RWPE1 (cell line): ENCODE results near the gene SLIT1.

ENCODE experiments used
- CTCF ChIA-PET: fragments of 350-600 bp; sonication (Branson Sonifier 250); formaldehyde crosslinking; extraction: SDS; loops from one replicate; lab custom pipeline; 2021; lab: Yijun Ruan, JAX
- POLR2A ChIA-PET: fragments of 400-600 bp; formaldehyde crosslinking; extraction: SDS; loops from one replicate; lab custom pipeline; 2020; ENCODE audit warnings: antibody characterized with exemption; ENCODE audit not compliant: low non-redundant PET; lab: Yijun Ruan, JAX
- DNase-seq: peaks from one replicate; pipeline ENCODE4 v3.0.0; 2012; ENCODE audit warnings: low spot score
- H3K27ac ChIP-seq: fragments of 450-650 bp; 2 replicates; pipeline ENCODE4 v1.5.1; 2017
- TF ChIP-seq, protein P1 (sequence below): fragments of 450-650 bp; conservative IDR thresholded peaks from 2 replicates; pipeline ENCODE4 v1.5.1; 2017; ENCODE audit warnings: low read depth, mild to moderate bottlenecking

The SLIT1 gene

DNA sequence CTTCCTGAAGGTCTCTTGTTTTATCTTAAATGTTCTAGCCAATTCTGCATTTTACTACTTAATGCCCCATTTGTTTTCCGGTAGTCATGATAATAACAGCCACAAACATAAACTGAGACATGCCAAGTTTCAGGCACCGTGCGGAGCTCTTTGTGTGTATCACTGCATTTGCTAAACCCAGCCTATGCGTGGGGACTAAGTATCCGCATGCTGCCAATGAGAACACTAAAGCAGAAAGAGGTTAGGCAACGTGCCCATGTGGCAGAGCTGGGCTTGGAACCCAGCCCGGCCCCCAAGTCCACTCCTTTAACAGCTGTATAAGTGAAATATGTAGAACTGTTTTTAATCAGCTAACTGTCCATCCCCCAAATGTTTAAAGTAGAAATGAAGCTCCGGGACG lies 54.1 kb downstream of the SLIT1 start:
- H3K27ac ChIP-seq: no peak overlapping the region
- DNase-seq: no peak
- TF ChIP-seq, protein P1, sequence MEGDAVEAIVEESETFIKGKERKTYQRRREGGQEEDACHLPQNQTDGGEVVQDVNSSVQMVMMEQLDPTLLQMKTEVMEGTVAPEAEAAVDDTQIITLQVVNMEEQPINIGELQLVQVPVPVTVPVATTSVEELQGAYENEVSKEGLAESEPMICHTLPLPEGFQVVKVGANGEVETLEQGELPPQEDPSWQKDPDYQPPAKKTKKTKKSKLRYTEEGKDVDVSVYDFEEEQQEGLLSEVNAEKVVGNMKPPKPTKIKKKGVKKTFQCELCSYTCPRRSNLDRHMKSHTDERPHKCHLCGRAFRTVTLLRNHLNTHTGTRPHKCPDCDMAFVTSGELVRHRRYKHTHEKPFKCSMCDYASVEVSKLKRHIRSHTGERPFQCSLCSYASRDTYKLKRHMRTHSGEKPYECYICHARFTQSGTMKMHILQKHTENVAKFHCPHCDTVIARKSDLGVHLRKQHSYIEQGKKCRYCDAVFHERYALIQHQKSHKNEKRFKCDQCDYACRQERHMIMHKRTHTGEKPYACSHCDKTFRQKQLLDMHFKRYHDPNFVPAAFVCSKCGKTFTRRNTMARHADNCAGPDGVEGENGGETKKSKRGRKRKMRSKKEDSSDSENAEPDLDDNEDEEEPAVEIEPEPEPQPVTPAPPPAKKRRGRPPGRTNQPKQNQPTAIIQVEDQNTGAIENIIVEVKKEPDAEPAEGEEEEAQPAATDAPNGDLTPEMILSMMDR: no peak
- POLR2A ChIA-PET: no interaction called here
- CTCF ChIA-PET: interaction anchor here (0.7 to 1.5 kb wide), 3 partner anchors 28 to 812 kb away, joined by 3 to 4 read pairs (median 3); no protein-coding TSS in a partner anchor

DNA sequence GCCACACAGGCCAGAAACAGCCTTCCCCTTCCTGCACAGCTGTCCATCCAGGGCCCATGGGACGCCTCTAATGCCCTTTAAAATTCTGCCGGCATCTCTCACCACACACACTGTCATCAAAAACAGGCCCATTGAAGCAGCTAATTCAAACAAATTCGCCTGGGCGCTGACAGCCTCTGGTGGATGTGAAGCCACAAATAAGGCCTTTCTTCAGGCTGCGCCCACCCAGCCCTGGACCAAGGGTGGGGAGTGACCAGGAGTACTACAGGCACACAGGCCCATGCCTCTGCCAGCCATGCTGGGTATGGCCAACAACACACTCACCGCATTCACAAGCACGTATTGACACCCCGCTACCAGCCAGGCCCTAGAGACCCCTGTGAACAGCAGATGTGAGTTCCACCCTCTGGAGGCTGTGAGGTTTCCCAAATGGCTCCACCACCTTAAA lies 54.6 kb downstream of the SLIT1 start:
- POLR2A ChIA-PET: no interaction called here
- CTCF ChIA-PET: interaction anchor here (1.0 to 1.5 kb wide), 2 partner anchors 28 to 59 kb away, joined by 3 to 4 read pairs; no protein-coding TSS in a partner anchor
- no peak for DNase-seq
- TF ChIP-seq, protein P1: no peak
- H3K27ac ChIP-seq: no peak overlapping the region

DNA sequence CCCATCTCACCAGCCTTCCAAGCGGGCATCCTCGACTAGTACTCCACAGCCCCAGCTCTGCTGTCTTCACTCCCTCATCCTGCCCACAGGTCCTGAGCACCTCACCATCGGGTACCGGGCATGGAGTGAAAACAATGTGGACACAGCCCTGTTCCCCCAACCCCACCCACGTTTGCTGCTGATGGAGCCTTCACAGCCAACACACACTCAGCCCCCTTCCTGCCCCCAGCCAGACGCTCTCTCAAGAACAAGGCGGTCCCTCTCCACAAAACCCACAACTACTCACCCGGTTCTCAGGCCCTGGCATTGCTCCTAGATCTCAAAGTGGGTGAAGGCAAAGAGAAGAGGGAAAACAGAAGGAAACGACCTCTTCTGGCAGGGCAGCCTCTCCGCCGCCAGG lies 56.1 kb downstream of the SLIT1 start:
- ChIA-PET POLR2A (interaction anchor here (0.6 kb wide), 1 partner anchor 9 kb away, joined by 3 read pairs; no protein-coding TSS in a partner anchor), CTCF (no interaction called here)
- DNase-seq: no peak
- TF ChIP-seq, protein P1: no peak
- H3K27ac ChIP-seq: no peak overlapping the region

DNA sequence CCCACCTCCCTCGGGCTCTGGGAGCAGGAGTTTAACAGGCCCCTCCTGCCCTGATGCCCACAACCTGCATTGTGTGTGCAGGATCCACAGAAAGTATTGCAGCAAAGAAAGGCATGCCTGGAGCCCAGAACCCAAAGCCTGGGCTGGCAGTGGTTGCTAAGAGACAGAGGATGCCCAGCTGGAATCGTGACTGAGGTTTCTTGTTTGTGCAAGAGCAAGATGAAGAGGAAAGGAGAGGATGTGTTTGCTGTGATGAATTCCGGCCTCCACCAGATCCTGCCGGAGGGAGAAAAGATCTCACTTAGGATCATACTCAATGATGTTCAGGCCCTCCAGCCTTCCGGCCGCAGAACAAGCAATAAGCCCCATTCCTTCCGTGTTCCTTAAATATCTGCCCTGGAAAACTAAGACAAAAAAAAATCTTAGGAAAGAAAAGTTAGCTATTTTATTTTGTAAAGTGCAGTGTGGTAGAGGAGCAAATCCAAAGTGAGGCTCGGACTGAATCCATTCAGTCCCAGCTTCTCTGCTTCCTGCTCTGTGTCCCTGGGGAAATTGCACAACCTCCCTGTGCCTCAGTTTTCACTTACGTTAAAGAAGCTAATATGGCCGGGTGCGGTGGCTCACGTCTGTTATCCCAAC lies 57.1 kb downstream of the SLIT1 start:
- DNase-seq: no peak
- POLR2A ChIA-PET: interaction anchor here (0.7 kb wide), 1 partner anchor 87 kb away, joined by 3 read pairs; no protein-coding TSS in a partner anchor
- TF ChIP-seq, protein P1: no peak
- H3K27ac ChIP-seq: no peak overlapping the region
- CTCF ChIA-PET: no interaction called here

DNA sequence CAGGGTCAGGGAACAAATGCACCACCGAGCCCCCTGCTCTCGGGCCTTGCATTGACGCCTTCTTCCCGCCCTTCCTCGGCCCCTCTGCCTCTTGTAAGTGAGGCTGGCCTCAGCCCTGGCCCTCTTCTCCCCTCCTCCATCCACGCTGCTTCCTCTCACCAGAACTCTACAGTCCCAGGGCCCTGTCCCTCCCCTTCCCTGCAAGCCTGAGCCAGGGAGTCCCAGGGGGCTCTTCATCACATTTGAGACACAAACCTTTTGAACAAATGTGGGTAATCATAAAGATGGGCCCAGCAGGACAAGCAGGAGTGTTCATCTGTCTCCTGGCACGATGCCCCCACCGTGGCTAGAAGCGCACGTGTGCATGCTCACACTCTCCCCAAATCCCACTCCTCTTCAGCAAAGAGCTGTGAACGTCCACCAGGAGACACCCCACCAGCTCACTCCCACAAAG lies 57.7 kb downstream of the SLIT1 start:
- ChIA-PET POLR2A (interaction anchor here (0.7 kb wide), 1 partner anchor 86 kb away, joined by 3 read pairs; no protein-coding TSS in a partner anchor), CTCF (interaction anchor here (1.0 kb wide), 1 partner anchor 55 kb away, joined by 5 read pairs; no protein-coding TSS in a partner anchor)
- no peak for DNase-seq
- TF ChIP-seq, protein P1: no peak
- H3K27ac ChIP-seq: no peak overlapping the region

DNA sequence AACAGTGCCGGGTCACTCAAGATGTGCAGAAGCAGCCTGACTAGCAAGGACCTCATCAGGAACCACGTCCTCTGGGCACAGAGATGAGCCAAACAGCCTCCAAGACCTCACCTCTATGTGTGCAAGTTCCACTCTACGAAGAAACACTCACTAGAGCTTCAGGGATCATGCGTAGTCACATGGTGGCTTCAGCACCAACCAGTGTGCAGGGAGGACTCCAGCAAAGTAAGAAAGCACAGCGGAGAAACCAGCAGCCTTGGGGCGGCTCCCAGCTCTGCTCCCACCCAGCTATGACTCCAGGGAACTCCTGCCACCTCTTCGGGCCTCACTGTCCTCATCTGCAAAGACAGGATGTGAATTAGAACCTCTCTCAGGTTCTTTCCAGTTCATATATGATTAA lies 58.2 kb downstream of the SLIT1 start:
- TF ChIP-seq, protein P1: no peak
- H3K27ac ChIP-seq: no peak overlapping the region
- CTCF ChIA-PET: interaction anchor here (1.0 kb wide), 1 partner anchor 54 kb away, joined by 5 read pairs; no protein-coding TSS in a partner anchor
- no peak for DNase-seq
- POLR2A ChIA-PET: no interaction called here
